Peyer's patch (tissue), 4 donors: ENCODE data around the gene MYO1H. TPM values are rescaled to one million over a fixed set of nuclear protein-coding genes. Genes with fewer than 3 reads are reported as not detected.

Experiments used
- DNase-seq, 3 donors: peaks; one replicate each; pipeline ENCODE4 v3.0.0-alpha.2; 2017 to 2019
- H3K27ac ChIP-seq, 4 donors: fragments of 200-600 bp; sonication (generic); one replicate each; pipeline ENCODE4 v1.5.1; 2016 to 2019
- H3K27me3 ChIP-seq, 2 donors: fragments of 200-600 bp; sonication (generic); one replicate each; pipeline ENCODE4 v1.5.1; 2019
- H3K36me3 ChIP-seq, 3 donors: fragments of 200-600 bp; sonication (generic); one replicate each; pipeline ENCODE4 v1.5.1; 2016 to 2019
- H3K4me1 ChIP-seq, 4 donors: fragments of 200-600 bp; sonication (generic); one replicate each; pipeline ENCODE4 v1.5.1; 2016 to 2019
- H3K4me3 ChIP-seq, 4 donors: fragments of 200-600 bp; sonication (generic); 1 replicate in 3 of 4; 2 replicates in 1 of 4; pipeline ENCODE4 v1.5.1; 2016 to 2019; ENCODE audit warnings: mild to moderate bottlenecking in 1 of 4
- H3K9me3 ChIP-seq, 4 donors: fragments of 200-600 bp; sonication (generic); one replicate each; pipeline ENCODE4 v1.5.1; 2016 to 2019; ENCODE audit warnings: mild to moderate bottlenecking in 1 of 4
- POLR2A ChIP-seq, 2 donors: fragments of 450-650 bp; IDR thresholded peaks; one replicate each; pipeline ENCODE4 v1.5.1; 2017; ENCODE audit warnings: antibody characterized with exemption in 2 of 2, mild to moderate bottlenecking in 2 of 2, moderate library complexity in 2 of 2
- total RNA-seq, 4 donors: library from RNA; depleted of rRNA; stranded (reverse); fragments of >200 nt; gene quantifications; one replicate each; pipeline ENCODE4 v1.1.0, GENCODE V29; 2016
- TF ChIP-seq, protein P1 (sequence below), 6 experiments: fragments of 450-650 bp in 4 of 6; fragments of 200-600 bp in 2 of 6; sonication (generic) in 1 of 6; IDR thresholded peaks; one replicate each; pipeline ENCODE4 v1.5.1; 2017 to 2019; ENCODE audit warnings: antibody characterized with exemption in 6 of 6, mild to moderate bottlenecking in 3 of 6, moderate library complexity in 1 of 6

The MYO1H gene, protein sequence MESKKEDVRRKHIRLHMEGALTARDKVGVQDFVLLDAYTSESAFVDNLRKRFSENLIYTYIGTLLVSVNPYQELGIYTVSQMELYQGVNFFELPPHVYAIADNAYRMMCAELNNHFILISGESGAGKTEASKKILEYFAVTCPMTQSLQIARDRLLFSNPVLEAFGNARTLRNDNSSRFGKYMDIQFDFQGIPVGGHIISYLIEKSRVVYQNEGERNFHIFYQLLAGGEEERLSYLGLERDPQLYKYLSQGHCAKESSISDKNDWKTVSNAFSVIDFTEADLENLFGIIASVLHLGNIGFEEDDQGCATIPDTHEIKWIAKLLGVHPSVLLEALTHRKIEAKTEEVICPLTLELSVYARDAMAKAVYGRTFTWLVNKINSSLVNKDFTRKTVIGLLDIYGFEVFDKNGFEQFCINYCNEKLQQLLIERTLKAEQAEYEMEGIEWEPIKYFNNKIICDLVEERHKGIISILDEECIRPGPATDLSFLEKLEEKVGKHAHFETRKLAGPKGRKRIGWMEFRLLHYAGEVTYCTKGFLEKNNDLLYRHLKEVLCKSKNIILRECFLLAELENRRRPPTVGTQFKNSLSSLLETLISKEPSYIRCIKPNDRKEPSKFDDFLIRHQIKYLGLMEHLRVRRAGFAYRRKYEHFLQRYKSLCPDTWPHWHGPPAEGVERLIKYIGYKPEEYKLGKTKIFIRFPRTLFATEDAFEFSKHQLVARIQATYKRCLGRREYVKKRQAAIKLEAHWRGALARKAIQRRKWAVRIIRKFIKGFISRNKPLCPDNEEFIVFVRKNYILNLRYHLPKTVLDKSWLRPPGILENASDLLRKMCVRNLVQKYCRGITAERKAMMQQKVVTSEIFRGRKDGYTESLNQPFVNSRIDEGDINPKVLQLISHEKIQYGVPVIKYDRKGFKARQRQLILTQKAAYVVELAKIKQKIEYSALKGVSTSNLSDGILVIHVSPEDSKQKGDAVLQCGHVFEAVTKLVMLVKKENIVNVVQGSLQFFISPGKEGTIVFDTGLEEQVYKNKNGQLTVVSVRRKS
- not detected for total RNA-seq

DNA sequence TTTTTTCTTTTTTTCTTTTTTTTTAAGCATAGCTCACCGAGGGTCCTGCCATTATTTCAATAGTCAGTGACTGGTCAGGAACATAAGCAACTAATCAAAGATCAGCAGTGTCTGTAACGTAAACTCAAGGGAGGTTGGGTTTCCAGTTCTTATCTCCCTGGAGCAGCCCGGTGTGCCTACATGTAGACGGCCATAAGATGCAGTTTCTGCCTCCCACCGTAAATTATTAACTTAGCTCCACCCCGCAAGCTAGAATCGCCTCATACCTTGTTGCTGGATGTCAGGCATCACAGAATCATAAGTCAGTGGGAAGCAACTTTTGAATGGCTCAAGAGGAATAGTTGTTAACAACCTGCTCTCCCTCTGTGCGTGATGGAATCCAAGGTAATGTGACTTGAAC, at the start of gene MYO1H:
TSS of gene MYO1H (plus strand) at position 312 of the 400 bp plus-strand sequence. CDS start at position 373, 61 bp downstream.
- Histone ChIP-seq H3K27me3 (no peaks in the 10 kb centered on the region), H3K27ac (no peak within 1 kb of the TSS), H3K4me1 (no peaks in the 10 kb centered on the region), H3K4me3 (no peak within 1 kb of the TSS), H3K36me3 (no peaks in the 10 kb centered on the region), H3K9me3 (no peaks in the 10 kb centered on the region)
- DNase-seq, result no peak
- no peak for TF ChIP-seq POLR2A (IDR thresholded peaks at IDR 0.05)
- TF ChIP-seq, protein P1, sequence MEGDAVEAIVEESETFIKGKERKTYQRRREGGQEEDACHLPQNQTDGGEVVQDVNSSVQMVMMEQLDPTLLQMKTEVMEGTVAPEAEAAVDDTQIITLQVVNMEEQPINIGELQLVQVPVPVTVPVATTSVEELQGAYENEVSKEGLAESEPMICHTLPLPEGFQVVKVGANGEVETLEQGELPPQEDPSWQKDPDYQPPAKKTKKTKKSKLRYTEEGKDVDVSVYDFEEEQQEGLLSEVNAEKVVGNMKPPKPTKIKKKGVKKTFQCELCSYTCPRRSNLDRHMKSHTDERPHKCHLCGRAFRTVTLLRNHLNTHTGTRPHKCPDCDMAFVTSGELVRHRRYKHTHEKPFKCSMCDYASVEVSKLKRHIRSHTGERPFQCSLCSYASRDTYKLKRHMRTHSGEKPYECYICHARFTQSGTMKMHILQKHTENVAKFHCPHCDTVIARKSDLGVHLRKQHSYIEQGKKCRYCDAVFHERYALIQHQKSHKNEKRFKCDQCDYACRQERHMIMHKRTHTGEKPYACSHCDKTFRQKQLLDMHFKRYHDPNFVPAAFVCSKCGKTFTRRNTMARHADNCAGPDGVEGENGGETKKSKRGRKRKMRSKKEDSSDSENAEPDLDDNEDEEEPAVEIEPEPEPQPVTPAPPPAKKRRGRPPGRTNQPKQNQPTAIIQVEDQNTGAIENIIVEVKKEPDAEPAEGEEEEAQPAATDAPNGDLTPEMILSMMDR (IDR thresholded peaks at IDR 0.05), result no peak

DNA sequence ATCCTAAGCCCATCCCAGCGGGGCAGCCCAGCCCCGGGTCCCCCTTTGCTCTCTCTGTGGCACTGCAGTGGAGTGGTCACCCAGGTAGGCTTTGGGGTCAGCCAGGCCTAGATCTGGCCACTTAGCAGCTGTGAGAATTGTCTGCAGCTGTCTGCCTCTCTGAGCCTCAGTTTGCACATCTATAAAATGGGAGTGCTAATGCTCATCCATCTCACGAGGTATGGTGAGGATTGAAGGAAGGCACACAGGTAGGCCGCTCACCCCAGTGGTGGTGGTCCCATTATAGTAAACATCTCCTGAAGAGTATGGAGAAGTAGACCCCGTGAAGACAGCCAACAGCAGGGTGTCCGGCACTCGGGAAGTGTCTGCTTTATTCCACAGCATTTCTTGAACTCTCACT, 47.9 kb upstream of the MYO1H start:
- Histone ChIP-seq H3K9me3 (peaks cover 0 to 4% (median 0%) of the 10 kb centered on the region in 4 donors), H3K36me3 (no peaks in the 10 kb centered on the region), H3K27me3 (no peaks in the 10 kb centered on the region), H3K4me3 (no peak overlapping the region), H3K4me1 (no peaks in the 10 kb centered on the region), H3K27ac (no peak overlapping the region)
- TF ChIP-seq, protein P1 (IDR thresholded peaks at IDR 0.05), result no peak
- no peak for TF ChIP-seq POLR2A (IDR thresholded peaks at IDR 0.05)
- no peak for DNase-seq

DNA sequence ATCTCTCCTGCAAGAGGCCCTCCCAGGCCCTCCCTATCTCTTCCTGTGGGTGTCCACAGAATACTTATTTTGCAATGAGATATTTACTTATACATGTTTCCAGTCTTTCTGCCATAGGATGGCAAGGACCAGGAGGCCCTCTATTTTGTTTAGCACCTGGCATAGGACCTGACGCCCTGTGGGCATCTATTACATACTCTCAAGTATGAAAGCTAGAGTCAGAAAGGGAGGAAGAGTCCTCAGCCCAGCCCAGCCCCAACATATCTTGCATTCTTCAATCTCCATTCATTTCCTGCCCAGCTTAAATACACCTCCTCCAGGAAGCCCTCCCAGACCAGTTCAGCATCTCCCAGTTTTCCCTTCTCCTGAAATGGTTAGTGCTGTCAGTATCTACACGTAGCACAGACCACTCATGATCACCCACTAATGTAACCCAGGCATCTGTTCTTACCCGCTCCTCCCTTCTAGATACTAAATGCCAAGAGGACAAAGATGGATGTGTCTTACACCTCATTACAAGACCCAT, 46.0 kb upstream of the MYO1H start:
- Histone ChIP-seq H3K9me3 (peaks cover 0 to 4% (median 0%) of the 10 kb centered on the region in 4 donors), H3K36me3 (no peaks in the 10 kb centered on the region), H3K27me3 (no peaks in the 10 kb centered on the region), H3K4me3 (no peak overlapping the region), H3K4me1 (no peaks in the 10 kb centered on the region), H3K27ac (no peak overlapping the region)
- TF ChIP-seq POLR2A (IDR thresholded peaks at IDR 0.05), result no peak
- TF ChIP-seq, protein P1 (IDR thresholded peaks at IDR 0.05), result no peak
- no peak for DNase-seq

DNA sequence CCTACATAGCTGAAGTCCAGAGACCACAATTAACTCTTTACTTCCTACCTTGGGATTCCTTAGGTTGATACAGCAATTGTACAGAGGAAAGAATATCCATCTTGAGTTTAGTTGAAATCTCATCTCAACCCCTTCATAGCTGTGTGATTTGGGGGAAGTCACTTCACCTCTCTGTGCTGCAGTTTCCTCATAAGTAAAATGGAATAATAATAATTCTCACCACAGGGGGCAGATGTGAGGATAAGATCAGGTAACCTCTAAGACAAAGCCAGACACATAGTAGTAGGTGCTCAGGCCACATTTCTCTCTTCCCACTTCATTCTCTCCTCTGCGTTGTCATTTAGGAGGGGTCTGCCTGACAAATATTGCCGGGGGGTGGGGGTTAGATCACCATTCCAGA, 45.3 kb upstream of the MYO1H start:
- TF ChIP-seq, protein P1 (IDR thresholded peaks at IDR 0.05), result no peak
- no peak for TF ChIP-seq POLR2A (IDR thresholded peaks at IDR 0.05)
- Histone ChIP-seq H3K36me3 (no peaks in the 10 kb centered on the region), H3K4me1 (no peaks in the 10 kb centered on the region), H3K4me3 (no peak overlapping the region), H3K27me3 (no peaks in the 10 kb centered on the region), H3K9me3 (peaks cover 0 to 4% (median 0%) of the 10 kb centered on the region in 4 donors), H3K27ac (no peak overlapping the region)
- no peak for DNase-seq

DNA sequence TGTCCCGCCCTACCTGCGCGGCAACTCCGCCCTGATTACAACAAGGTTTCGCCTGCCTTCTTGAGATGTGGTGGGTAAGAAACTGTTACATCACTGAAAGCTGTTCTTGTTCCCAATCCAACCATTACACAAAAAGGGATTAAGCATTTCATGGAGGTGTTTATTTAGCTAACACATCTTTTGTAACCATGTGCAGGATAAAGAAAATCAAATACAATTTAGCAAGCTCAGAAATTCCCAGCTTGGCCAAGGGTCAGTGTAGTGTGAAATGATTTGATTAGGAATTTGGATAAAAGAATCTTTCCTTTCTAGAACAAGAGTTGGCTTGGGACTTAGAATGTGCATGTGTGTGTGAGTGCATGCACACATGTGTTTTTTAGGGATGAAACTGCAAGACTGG, 44.9 kb upstream of the MYO1H start:
- H3K4me3 ChIP-seq, result no peak overlapping the region
- no peaks in the 10 kb centered on the region for H3K36me3 ChIP-seq
- H3K9me3 ChIP-seq, result peaks cover 0 to 4% (median 0%) of the 10 kb centered on the region in 4 donors
- H3K4me1 ChIP-seq, result no peaks in the 10 kb centered on the region
- no peak for TF ChIP-seq POLR2A (IDR thresholded peaks at IDR 0.05)
- TF ChIP-seq, protein P1 (IDR thresholded peaks at IDR 0.05), result no peak
- no peaks in the 10 kb centered on the region for H3K27me3 ChIP-seq
- no peak overlapping the region for H3K27ac ChIP-seq
- DNase-seq, result no peak
